NCI-H146 treated with DMSO at 0.1 percent for 48 hours (cell line): ENCODE results near the gene TOX2.

Experiments
- DNase-seq: peaks from one replicate; lab custom pipeline; 2025; ENCODE audit not compliant: unreplicated experiment; lab: John Stamatoyannopoulos, UW

Gene TOX2

DNA sequence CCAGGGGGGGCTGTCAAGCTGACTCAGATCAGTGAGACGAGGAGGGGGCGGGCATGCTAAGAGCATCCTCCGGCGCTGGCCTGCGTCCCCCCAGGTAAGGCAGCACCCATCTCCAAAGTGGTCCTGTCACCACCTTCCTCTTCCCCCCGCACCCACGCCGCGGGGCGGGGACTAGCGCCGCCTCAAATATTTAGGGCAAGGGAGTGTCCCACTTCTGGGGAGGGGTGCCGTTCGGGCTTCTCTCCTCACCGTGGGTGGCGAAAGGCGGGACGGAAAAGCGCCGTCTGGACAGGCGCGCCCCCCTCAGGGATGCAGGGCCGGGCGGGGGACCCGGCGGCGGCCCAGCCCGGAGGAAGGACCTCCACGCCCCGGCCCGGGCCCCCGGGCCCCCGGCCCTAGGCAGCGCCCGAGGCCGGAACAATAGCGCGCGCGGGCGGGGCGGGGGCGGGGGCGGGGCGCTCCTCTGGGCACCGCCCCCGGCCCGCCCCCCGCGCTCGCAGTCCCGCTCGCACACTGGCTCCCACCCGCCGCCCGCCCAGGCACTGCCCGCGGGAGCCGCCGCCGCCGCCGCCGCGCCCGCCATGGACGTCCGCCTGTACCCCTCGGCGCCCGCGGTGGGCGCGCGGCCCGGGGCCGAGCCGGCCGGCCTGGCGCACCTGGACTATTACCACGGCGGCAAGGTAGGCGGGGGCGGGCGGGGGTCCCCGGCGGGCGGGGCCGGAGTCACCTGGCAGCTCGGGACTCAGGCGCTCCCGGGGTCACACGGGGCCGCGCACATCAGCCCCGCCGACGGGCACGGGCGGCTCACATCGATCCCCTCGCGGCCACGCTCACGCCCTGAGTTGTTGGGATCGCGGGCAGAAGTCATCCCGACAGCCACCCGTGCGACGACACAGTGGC is at the start of gene TOX2:
TOX2 (plus strand) TSS at position 542 of the 900 bp plus-strand sequence; CDS start at position 582, 40 bp downstream.
- DNase-seq: no peak

GRCh38 chr20:43868091-43868490 is 46.6 kb upstream of the TOX2 start:
- no peak for DNase-seq

DNA sequence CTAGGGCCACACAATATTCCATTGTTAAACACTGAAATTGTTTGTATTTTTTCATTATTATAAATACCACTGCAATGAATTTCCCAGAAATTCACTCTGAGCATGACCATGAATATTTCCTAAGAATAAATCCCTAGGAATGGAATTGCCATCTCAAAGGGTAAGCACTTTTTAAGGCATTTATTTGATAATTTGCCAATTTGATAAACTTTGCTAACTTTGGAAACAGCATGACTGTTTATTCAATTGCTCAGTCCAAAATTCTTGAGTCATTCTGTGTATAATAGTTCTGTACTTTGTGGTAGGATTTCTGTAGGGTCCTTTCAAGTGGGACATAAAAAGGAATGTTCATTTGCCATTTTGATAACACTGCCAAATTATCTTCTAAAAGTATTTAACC is 44.2 kb upstream of the TOX2 start:
- no peak for DNase-seq

DNA sequence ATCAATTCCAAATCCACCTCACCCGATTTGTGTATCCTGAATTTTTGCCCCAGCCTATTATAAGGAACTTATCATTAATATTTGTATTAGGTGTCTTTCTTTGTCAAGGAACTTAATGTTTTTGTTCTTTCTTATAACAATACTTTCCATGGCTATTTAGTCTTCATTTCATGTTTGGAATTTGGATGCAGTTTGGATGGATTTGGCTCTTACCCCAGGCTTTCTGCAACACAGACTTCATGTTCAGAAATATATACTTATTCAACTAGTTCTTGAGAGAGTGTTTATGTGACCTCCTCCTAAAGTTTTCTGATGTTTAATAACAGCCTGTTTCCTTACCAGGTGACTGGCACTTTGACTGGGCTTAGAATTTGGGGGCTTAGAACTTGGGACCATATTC is 35.9 kb upstream of the TOX2 start:
- DNase-seq: no peak

- DNase-seq: no peak
These were observed 20.7 kb upstream of the TOX2 start for GRCh38 chr20:43893930-43894329.

GRCh38 chr20:43894491-43894890 is 20.2 kb upstream of the TOX2 start:
- DNase-seq: no peak

DNA sequence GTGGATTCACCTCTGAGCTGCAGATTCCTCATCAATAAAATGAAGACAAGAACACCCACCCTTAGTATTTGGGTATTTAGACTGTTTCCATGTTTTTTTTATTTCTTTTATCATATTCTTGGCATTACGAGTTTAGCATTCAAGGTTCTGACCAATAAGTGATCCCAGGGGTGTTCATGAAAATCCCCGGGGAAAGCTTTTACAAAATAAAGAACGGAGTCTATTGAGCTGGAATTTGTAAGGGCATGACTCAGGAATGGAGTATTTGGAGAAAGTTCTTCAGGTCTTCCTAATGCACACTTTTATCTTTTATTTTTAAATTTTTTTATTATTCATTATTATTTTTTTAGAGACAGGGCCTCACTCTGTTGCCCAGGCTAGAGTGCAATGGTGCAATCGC is 19.4 kb upstream of the TOX2 start:
- no peak for DNase-seq

DNA sequence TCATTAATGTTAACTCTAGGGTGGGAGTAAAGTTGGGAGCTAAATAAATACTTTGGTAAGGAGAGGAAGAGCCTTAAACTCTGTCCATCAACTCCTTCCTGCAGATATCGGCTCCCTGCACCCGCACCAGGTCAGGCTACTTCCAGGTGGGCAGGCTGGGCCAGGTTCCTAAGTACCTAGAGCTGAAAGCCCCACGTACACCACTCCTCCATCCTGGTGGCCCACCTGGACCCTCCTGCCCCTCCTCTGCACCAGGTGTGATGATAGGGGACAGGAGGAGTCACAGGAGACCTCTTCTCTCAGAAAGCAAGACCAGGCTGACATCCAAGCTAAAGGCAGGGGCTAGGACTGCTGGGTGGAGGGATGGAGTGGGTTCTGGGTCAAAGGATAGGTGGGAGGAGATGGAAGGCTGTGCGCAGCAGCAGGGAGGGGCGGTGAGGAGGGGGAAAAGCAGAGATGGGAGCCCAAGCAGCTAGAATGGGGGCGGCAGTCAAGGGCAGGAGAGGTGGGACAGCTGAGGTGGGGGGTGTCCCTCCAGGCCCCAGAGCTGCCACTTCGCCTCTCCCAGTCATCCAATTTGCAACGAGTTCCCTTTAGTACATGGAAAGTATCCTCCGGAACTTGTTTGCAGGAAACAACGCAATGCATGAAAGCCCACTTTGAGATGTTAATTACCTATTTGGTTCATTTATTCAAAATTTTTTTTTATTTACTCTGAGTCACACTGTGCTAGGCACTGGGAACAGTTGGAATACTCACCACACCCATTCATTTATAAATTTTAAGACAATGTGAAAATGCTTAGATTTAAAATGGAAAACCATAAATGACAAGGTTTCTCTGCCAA is 15.2 kb upstream of the TOX2 start:
- no peak for DNase-seq

- no peak for DNase-seq
These were observed 14.6 kb upstream of the TOX2 start for GRCh38 chr20:43900121-43900466.

- DNase-seq: no peak
These were observed 14.2 kb upstream of the TOX2 start for GRCh38 chr20:43900496-43900895.

DNA sequence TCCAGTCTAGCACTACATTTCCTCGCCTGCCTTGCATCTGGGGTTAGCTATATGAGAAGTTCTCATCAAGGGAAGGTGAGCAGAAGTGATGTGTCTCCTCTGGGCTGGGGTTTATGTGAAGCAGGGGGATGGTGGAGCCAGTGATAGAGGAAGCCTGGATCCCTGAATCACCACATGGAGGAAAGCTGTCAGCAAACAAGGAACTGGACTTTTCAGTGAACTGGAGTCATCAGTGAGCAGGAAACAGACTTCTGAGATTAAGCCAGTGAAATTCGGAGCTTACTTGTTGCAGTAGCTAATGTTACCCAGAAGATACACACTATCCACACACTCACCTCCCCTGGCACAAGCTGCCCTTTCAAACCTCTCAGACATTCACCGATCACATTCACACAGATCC is 13.4 kb upstream of the TOX2 start:
- no peak for DNase-seq

GRCh38 chr20:43903953-43904826 is 10.5 kb upstream of the TOX2 start:
- no peak for DNase-seq

- DNase-seq: no peak
These were observed 9.8 kb upstream of the TOX2 start for GRCh38 chr20:43904827-43905177.

DNA sequence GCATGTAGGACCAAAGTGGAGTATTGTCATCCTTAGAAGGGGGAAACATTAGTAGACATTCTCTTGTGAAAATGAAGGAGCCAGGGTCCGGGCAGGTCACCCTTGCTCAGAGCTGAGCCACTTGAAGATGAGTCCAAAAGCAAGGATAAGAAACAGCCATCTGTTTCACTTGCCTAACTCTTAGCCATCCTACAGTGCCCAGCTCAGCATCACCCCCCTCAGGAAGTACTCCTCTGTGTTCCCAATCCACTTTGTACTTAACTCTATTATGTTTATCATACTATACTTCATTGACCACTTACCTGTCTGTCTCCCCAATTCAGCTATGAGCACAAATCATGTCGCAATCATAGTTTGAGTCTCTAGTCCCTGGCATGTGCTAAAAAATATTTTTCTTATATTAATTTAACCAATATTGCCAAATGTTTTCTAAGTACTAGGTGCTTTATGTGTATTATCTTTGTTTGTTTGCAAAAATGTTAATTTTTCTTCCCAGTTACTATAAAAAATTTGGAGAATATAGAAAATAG is 8.1 kb upstream of the TOX2 start:
- DNase-seq: no peak

GRCh38 chr20:43909211-43909610 is 5.4 kb upstream of the TOX2 start:
- DNase-seq: no peak

- no peak for DNase-seq
These were observed 4.9 kb upstream of the TOX2 start for GRCh38 chr20:43909720-43910119.

GRCh38 chr20:43910564-43910963 is 4.1 kb upstream of the TOX2 start:
- DNase-seq: no peak

DNA sequence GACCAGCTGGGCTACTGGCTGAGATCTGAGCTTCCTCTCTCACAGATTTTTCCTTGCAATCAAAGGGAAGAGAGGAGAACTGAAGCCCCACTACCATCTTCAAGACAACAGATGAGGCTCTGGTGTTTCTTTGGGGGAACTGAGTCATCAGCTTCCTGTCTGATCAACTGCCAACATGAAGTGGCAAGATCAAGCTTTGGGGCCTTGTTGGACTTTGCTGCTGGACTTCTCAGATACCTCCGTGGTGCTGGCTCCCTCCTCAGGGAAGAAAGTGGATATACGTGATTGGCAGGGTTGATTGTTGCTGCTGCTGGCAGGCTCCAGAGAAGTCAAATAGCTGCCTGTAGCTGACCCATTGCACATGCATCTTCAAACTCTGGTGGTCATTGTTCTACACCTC is 3.6 kb upstream of the TOX2 start:
- DNase-seq: no peak

GRCh38 chr20:43913291-43914025 is 1.2 kb upstream of the TOX2 start:
- no peak for DNase-seq
